ENCODE data around the gene HNRNPK. TPM values are rescaled to one million over a fixed set of nuclear protein-coding genes. Genes with fewer than 3 reads are reported as not detected.

HNRNPK gene
- total and polyA plus RNA-seq, 2 of the 13 experiments (the other 11 are each of a cell fraction or from before 2014, with no cell fraction given) = 321 to 712 TPM

DNA sequence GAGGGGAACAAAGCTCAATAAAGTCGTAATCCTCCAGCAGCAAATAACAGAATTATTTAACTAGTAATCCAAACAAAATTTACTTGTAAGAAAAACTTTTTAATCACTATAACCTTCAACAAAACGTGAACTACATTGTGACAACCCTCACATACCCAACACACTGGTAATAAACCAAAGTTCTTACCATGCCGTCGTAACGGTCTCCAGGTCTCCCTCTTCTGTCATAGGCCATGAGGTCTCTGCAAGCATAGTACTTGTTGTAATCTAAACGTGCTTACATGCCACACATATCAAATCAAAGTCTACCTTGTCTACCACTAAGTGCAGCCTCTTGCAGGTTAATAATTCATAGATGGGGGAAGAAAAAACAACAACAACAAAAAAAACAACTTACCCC is 8.5 kb downstream of the HNRNPK start:
- peaks cover 12 to 76% of the 10 kb centered on the region in 2 experiments for H3K36me3 ChIP-seq (replicated peaks in 1 of 2; ENCODE audit: control insufficient read depth in 1 of 2, insufficient read depth in 2 of 2, low read length in 2 of 2)
- no peak overlapping the region for H3K9ac ChIP-seq (ENCODE audit: insufficient read depth, low read depth, low read length)
- ChIA-PET CTCF (ENCODE audit: low intra/inter-chr PET ratio, low total read pairs) (no interaction called here), POLR2A (interaction anchor here (1.5 kb wide), 1 partner anchor 9 kb away, joined by 7 read pairs; the partner anchor contains the start of genes HNRNPK and RMI1)
- peaks cover 36% of the 10 kb centered on the region for H3K4me1 ChIP-seq (ENCODE audit: insufficient read depth, low read length)
- no peak for FAIRE-seq
- H3K27ac ChIP-seq (ENCODE audit: extremely low read length, insufficient read depth, low read length) = no peak overlapping the region
- no TSS peak for BruUV-seq (replicated peaks)
- no peak overlapping the region for H3K4me3 ChIP-seq (replicated peaks in 1 of 3; ENCODE audit: insufficient read depth in 1 of 3, low read depth in 2 of 3, low read length in 3 of 3)
- TF ChIP-seq KLF16 (CRISPR knock-in tag; IDR thresholded peaks at IDR 0.05) (no peak), ZBTB25 (CRISPR knock-in tag; IDR thresholded peaks at IDR 0.05) (no peak), RBM22 (optimal IDR thresholded peaks at IDR 0.05; ENCODE audit: low read length) (peak; percentile 60), KLF13 (CRISPR knock-in tag; IDR thresholded peaks at IDR 0.05) (no peak), PAF1 (CRISPR knock-in tag; IDR thresholded peaks at IDR 0.05) (peak; percentile 51; the same call in 1 of the 2 replicates)
- H3K79me2 ChIP-seq (ENCODE audit: insufficient read depth, low read length) = peaks cover 39% of the 10 kb centered on the region
- no peak for DNase-seq (ENCODE audit: low spot score)
- WGBS (ENCODE audit: low lambda C conversion rate) = 93% methylated on average over 6 of the region's 6 CpGs
- peak; percentile 25 for ATAC-seq
- no peak overlapping the region for H2AFZ ChIP-seq (ENCODE audit: low read length)
- intact Hi-C loops (cut with micrococcal nuclease; ENCODE audit: unreplicated experiment) (no loop called here), in situ Hi-C loops (cut with HindIII; ENCODE audit: extremely low pct_ligation_motif_present, low pct_unique_long_range_greater_than_20kb) (no loop called here)
- no peaks in the 10 kb centered on the region for H3K27me3 ChIP-seq (ENCODE audit: control insufficient read depth in 1 of 2, insufficient read depth in 2 of 2, low read length in 2 of 2)
- peaks cover 55% of the 10 kb centered on the region for H4K20me1 ChIP-seq (ENCODE audit: insufficient read depth, low read length)
- H3K4me2 ChIP-seq (ENCODE audit: low read depth, low read length) = no peak overlapping the region
- H3K9me3 ChIP-seq (ENCODE audit: low read length) = no peaks in the 10 kb centered on the region

GRCh38 chr9:83969602-83970001 is 10.4 kb downstream of the HNRNPK start:
- no peak overlapping the region for H2AFZ ChIP-seq (ENCODE audit: low read length)
- ChIA-PET POLR2A (interaction anchor here (1.4 kb wide), 1 partner anchor 11 kb away, joined by 5 read pairs; the partner anchor contains the start of genes HNRNPK and RMI1), CTCF (ENCODE audit: low intra/inter-chr PET ratio, low total read pairs) (no interaction called here)
- WGBS (ENCODE audit: low lambda C conversion rate) = 96% methylated on average over 3 of the region's 3 CpGs
- H3K27ac ChIP-seq (ENCODE audit: extremely low read length, insufficient read depth, low read length) = no peak overlapping the region
- no TSS peak for BruUV-seq (replicated peaks)
- no peaks in the 10 kb centered on the region for H3K27me3 ChIP-seq (ENCODE audit: control insufficient read depth in 1 of 2, insufficient read depth in 2 of 2, low read length in 2 of 2)
- peaks cover 38% of the 10 kb centered on the region for H4K20me1 ChIP-seq (ENCODE audit: insufficient read depth, low read length)
- in situ Hi-C loops (cut with HindIII; ENCODE audit: extremely low pct_ligation_motif_present, low pct_unique_long_range_greater_than_20kb) (no loop called here), intact Hi-C loops (cut with micrococcal nuclease; ENCODE audit: unreplicated experiment) (no loop called here)
- TF ChIP-seq AGO2 (optimal IDR thresholded peaks at IDR 0.05; ENCODE audit: low read depth, low read length) (peak; percentile 60), ATRX (CRISPR knock-in tag; IDR thresholded peaks at IDR 0.05; ENCODE audit: borderline replicate concordance) (no peak), RBM22 (optimal IDR thresholded peaks at IDR 0.05; ENCODE audit: low read length) (peak; percentile 73)
- H3K4me1 ChIP-seq (ENCODE audit: insufficient read depth, low read length) = peaks cover 17% of the 10 kb centered on the region
- H3K9ac ChIP-seq (ENCODE audit: insufficient read depth, low read depth, low read length) = no peak overlapping the region
- H3K4me2 ChIP-seq (ENCODE audit: low read depth, low read length) = no peak overlapping the region
- DNase-seq (ENCODE audit: low spot score) (no peak), FAIRE-seq (no peak), ATAC-seq (no peak)
- no peaks in the 10 kb centered on the region for H3K9me3 ChIP-seq (ENCODE audit: low read length)
- H3K36me3 ChIP-seq (replicated peaks in 1 of 2; ENCODE audit: control insufficient read depth in 1 of 2, insufficient read depth in 2 of 2, low read length in 2 of 2) = peaks cover 7 to 57% of the 10 kb centered on the region in 2 experiments
- no peak overlapping the region for H3K4me3 ChIP-seq (replicated peaks in 1 of 3; ENCODE audit: insufficient read depth in 1 of 3, low read depth in 2 of 3, low read length in 3 of 3)
- peaks cover 20% of the 10 kb centered on the region for H3K79me2 ChIP-seq (ENCODE audit: insufficient read depth, low read length)

All from HepG2 (cell line).